Measurements from ENCODE around the gene TMEM234. TPM values are rescaled to one million over a fixed set of nuclear protein-coding genes. Genes with fewer than 3 reads are reported as not detected.

Gene TMEM234
- total RNA-seq, 1 experiment from 2014 or later = 17.1 TPM

DNA sequence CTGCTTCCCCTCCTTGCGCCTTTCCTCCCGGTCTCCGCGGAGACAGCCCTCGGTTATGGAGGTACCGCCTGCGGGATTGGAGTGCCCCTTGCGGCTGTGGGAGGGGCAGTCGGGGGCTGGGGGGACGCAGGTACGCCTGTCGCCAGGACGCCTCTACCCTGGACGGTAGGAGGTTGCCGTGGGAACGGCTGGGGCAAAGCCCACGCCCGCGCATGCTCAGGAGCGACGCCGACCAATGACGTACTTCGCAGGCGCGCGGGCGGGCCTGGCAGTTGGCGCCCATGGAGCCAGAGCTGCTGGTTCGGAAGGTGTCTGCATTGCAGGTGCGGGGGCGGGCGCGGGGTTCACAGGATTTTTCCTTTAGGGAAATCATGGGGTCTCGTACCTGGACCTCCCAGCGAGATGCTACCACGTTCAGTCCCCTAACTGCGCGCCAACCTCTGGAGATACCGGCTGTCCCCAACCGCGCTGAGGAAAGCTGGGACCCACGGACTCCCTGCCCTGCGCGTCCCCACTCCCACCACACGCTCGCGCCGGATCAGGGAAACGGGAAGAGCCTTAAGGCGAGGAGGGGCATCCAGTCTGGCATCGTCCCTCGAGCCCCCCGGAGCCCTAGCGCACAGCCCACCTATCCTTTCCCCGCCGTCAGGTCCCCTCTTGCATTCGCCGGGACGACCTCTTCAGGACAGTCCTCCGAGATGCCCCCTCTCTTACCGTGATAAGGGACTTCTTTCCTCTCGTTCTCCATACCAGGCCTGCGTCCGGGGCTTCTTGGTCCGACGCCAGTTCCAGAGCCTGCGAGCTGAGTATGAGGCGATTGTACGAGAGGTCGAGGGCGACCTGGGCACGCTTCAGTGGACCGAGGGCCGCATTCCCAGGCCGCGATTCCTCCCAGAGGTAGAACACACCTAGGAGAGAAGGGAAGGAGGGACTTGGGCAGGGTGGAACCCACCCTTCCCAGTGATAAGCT, 16.5 kb downstream of the TMEM234 start, which contains the start of gene IQCC:
Gene IQCC (plus strand): TSS at position 271 of the 970 bp plus-strand sequence. CDS start 11 bp downstream, at position 282.
- in situ Hi-C loops (cut with HindIII; ENCODE audit: low pct_unique_long_range_greater_than_20kb, low sequenced_read_pairs) = no loop called here
- DNase-seq (ENCODE audit: low read depth) = peak; percentile 76

DNA sequence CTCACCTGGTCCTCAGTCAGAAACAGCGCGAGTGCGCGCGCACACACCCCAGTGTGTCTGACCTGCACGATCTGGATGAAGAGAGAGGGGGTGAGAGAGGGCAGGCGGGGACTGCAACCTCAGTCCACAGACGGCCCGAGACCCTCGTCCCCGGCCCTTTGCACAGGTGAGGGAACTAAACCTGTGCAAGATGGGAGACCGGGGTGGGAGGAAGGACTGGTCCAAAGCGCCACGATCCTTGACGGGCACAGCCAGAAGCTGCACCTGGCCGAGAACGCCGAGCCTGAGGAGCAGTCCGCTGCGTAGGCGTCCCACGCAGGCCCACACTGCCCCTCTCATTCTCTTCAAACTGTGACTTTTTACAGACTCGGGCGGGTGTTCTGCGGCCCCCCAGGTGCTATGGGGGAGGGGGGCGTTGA, 17.2 kb downstream of the TMEM234 start:
- DNase-seq (ENCODE audit: low read depth) = no peak
- in situ Hi-C loops (cut with HindIII; ENCODE audit: low pct_unique_long_range_greater_than_20kb, low sequenced_read_pairs) = no loop called here

DNA sequence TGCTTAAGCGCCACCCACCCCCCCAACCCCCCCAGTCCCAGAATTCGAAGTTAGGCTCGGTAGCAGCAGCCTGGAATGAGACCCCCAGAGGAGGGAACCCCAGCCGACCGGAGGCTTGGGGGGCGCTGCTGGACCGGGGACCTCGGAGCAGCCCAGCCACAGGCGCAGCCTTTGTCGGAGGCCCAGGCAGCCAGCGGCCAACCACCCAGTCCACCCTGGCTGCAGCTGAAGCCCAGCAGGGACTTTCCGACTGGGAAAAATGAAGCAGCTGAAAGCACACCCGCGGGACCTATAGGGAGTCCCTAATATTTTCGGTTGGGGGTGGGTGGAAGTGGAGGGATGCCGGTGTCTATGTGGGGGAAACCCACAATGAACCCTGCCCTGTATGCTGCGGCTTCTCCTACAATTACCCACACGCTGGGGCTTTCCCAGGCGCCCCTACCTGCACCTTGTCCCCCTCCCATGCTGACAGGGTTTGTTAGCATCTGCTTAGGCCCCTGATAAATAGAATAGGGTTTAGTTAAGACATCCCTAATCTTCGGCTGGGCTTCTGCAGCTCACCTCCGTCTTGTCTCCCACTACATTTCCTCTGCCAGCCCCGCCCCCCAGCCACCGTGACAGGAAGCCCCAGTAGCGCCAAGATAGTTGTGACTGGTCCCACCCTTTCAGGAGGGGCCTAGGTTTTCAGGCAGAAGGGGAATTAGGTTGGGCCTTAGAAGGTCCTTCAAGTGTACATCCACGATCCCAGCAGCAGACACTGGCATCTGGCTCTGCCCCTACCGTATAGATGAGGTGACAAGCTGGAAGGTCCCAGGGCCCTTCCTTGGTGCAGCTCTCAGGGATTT, 20.9 kb downstream of the TMEM234 start:
- no peak for DNase-seq (ENCODE audit: low read depth)
- in situ Hi-C loops (cut with HindIII; ENCODE audit: low pct_unique_long_range_greater_than_20kb, low sequenced_read_pairs) = no loop called here

DNA sequence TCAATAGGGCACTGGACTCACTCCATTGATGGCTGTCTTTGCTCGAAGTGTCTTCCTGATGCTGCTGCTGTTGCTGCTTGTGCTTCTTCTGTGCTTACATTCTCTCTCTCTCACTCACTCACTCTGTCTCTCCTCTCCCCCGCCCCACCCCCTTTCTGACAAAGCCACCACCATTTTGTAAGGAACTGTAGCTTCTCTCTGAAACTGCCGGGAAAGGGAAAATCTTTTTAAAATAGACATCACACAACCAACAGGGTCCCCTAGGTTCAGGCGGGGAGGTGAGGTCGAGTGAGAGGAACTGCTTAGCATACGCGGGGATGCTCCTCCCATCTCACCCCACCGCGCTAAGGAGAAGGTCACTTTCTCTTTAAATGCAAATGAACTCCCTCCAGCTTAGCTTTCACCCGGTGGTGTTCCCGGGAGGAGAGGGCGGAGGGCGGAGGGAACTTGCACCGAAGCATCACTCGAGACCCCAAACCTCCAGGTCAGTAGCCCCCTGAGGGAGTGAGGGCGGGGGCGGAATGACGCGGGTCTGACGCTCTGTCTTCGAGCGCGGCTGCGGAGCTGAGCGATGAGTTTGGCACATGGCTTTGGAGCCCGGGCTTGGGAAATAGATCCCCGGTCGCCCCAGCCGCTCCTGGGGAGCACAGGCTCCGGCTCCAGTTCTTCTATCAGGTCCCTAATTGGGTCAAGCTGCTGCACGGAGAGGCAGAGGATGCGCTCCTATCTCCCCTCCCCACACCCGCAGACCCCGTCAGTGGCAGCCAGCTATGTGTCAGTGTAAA, 21.7 kb downstream of the TMEM234 start, which contains the start of gene CCDC28B:
Gene CCDC28B (plus strand): TSS at position 370 of the 785 bp plus-strand sequence. CDS start 1,341 bp downstream, outside the sequence.
- peak; percentile 61 for DNase-seq (ENCODE audit: low read depth)

GRCh38 chr1:32199717-32200072, 22.5 kb downstream of the TMEM234 start:
- DNase-seq (ENCODE audit: low read depth) = no peak
- in situ Hi-C loops (cut with HindIII; ENCODE audit: low pct_unique_long_range_greater_than_20kb, low sequenced_read_pairs) = no loop called here

More for the DNA sequence above, 21.7 kb downstream of the TMEM234 start, which contains the start of gene CCDC28B:
- in situ Hi-C loops (cut with HindIII; ENCODE audit: low pct_unique_long_range_greater_than_20kb, low sequenced_read_pairs) = no loop called here

- DNase-seq (ENCODE audit: low read depth) = no peak
- in situ Hi-C loops (cut with HindIII; ENCODE audit: low pct_unique_long_range_greater_than_20kb, low sequenced_read_pairs) = no loop called here
These were observed 23.0 kb downstream of the TMEM234 start for GRCh38 chr1:32199043-32199716.

DNA sequence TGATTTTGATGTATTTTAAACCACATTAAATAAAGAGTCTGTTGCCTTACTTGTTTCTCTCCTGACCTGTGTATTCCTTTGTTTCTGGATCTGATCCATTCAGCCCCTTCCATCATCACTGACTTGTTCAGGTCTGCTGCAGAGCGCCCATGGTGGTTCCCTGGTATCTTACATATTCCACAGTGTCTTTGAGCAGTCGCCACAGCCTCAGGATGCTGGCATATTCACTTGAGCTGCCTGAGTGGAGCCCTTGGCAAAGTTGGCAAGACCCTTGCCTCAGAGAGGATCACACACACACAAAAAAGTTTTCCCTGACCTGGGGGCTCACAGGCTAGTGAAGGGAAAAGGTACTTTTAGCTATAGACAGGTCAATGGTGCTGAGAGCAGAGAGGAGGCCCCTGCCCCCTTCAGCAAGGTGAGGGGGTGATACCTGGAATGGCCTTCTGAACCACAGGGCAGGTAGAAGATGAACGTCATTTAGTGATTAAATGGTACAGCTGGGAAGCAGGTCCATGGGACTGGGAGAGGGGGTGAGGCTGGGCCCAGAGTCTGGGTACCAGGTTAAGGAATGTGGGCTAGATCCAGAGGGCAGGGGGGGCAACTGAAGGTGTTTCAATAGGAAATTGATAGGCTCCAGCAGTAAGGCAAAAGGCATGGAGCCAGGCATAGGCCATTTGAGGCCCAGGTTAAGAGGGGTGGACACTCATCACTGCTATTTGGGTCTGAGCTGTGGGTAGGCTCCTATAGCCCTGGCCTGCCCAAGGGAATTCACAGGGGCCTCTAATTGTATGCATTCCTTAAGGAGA, 23.7 kb downstream of the TMEM234 start:
- DNase-seq (ENCODE audit: low read depth) = no peak
- in situ Hi-C loops (cut with HindIII; ENCODE audit: low pct_unique_long_range_greater_than_20kb, low sequenced_read_pairs) = no loop called here

DNA sequence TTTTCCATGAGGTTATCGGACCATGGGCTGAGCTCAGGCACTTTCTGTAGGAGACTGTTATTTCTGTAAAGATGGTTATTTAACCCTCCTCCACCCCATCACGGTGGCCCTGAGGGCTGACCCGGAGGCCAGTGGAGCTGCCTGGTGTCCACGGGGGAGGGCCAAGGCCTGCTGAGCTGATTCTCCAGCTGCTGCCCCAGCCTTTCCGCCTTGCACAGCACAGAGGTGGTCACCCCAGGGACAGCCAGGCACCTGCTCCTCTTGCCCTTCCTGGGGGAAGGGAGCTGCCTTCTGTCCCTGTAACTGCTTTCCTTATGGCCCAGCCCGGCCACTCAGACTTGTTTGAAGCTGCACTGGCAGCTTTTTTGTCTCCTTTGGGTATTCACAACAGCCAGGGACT, 24.3 kb downstream of the TMEM234 start:
- in situ Hi-C loops (cut with HindIII; ENCODE audit: low pct_unique_long_range_greater_than_20kb, low sequenced_read_pairs) = no loop called here
- DNase-seq (ENCODE audit: low read depth) = no peak

DNA sequence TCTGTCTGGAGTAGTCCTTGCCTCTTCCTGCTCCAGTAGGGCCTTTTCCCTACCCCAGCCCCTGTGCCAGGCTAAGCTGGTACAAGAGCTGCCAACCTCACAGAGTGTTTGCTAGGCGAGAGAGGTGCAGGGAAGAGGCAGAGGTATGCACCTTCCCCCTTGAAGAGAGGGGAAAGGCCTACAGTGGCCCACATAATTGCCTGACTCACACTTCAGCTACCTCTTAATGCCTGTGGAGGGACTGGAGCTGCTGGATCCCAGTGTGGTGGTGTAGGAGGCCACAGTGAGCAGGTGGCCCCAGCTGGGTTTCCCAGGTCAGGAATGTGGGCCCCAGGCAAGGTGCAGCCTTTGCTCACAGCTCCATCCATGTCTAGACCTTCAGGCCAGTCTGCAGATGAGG, 25.1 kb downstream of the TMEM234 start:
- in situ Hi-C loops (cut with HindIII; ENCODE audit: low pct_unique_long_range_greater_than_20kb, low sequenced_read_pairs) = no loop called here
- DNase-seq (ENCODE audit: low read depth) = no peak

DNA sequence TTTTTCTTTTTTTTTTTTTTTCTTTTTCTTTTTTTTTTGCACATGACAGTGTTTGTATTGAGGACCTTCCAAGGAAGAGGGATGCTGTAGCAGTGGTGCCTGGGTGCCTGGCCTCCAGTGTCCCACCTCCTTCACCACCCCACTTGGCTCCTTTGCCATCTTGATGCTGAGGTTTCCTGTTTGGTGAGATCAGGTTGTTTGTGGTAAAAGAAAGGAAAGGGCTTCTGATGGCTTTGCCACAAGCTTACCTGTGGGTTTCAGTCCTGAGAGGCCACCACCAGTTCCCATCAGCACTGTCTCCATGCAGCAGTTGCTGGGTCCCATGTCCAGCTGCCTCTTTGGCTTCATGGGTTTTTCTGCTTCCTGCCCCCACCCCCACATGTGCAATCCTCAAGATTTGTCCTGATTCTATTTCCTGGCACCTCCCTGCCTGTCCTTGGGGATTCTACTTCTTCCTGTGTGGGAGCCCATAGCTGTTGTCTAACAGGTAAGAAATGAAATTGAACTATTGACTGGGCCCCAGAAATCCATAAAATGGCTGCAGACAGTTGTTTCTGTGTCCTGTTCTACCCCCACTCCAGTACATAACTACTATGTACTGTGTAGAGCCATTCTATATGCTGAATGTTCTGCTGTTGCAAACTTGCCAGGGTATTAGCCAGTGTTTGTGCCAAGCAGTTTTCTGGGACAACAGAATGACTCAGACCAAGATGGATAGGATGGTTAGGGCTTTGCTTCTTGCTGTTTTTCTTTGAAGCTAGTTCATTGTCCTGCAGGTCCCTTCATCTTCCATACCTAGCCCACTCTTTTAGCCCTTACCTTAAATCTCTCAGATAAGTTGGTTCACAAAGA, 26.0 kb downstream of the TMEM234 start:
- DNase-seq (ENCODE audit: low read depth) = no peak
- in situ Hi-C loops (cut with HindIII; ENCODE audit: low pct_unique_long_range_greater_than_20kb, low sequenced_read_pairs) = no loop called here

- no peak for DNase-seq (ENCODE audit: low read depth)
- in situ Hi-C loops (cut with HindIII; ENCODE audit: low pct_unique_long_range_greater_than_20kb, low sequenced_read_pairs) = no loop called here
These were observed 26.6 kb downstream of the TMEM234 start for GRCh38 chr1:32195531-32195930.

DNA sequence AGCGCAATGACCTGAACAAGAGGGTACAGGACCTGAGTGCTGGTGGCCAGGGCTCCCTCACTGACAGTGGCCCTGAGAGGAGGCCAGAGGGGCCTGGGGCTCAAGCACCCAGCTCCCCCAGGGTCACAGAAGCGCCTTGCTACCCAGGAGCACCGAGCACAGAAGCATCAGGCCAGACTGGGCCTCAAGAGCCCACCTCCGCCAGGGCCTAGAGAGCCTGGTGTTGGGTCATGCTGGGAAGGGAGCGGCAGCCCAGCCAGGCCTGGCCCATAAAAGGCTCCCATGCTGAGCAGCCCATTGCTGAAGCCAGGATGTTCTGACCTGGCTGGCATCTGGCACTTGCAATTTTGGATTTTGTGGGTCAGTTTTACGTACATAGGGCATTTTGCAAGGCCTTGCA, 27.2 kb downstream of the TMEM234 start:
- in situ Hi-C loops (cut with HindIII; ENCODE audit: low pct_unique_long_range_greater_than_20kb, low sequenced_read_pairs) = no loop called here

GRCh38 chr1:32192220-32192948, 29.8 kb downstream of the TMEM234 start:
- DNase-seq (ENCODE audit: low read depth) = no peak
- in situ Hi-C loops (cut with HindIII; ENCODE audit: low pct_unique_long_range_greater_than_20kb, low sequenced_read_pairs) = no loop called here

More for the DNA sequence above, 27.2 kb downstream of the TMEM234 start:
- DNase-seq (ENCODE audit: low read depth) = no peak

GRCh38 chr1:32187850-32188249, 34.3 kb downstream of the TMEM234 start:
- DNase-seq (ENCODE audit: low read depth) = no peak
- in situ Hi-C loops (cut with HindIII; ENCODE audit: low pct_unique_long_range_greater_than_20kb, low sequenced_read_pairs) = no loop called here

- in situ Hi-C loops (cut with HindIII; ENCODE audit: low pct_unique_long_range_greater_than_20kb, low sequenced_read_pairs) = no loop called here
- no peak for DNase-seq (ENCODE audit: low read depth)
These were observed 35.7 kb downstream of the TMEM234 start for GRCh38 chr1:32186491-32186890.
